PFSK-1 (cell line): ENCODE data around the gene MEI4.

Experiments
- FOXP2 ChIP-seq: optimal IDR thresholded peaks from 2 replicates; pipeline ENCODE3; 2011; ENCODE audit warnings: borderline replicate concordance, control low read depth, inconsistent platforms; ENCODE audit not compliant: insufficient read depth; ENCODE audit errors: extremely low read length, extremely low read depth
- POLR2AphosphoS5 ChIP-seq: IDR thresholded peaks from 2 replicates; pipeline ENCODE4 v1.6.1; 2012; ENCODE audit warnings: low read depth, mild to moderate bottlenecking, control low read depth, low read length, moderate library complexity
- SIN3A ChIP-seq: IDR thresholded peaks from 2 replicates; pipeline ENCODE4 v1.6.1; 2012; ENCODE audit warnings: mild to moderate bottlenecking, low read length, moderate library complexity, borderline replicate concordance; ENCODE audit not compliant: insufficient read depth
- TAF1 ChIP-seq: IDR thresholded peaks from 2 replicates; pipeline ENCODE4 v1.6.1; 2012; ENCODE audit warnings: low read length, control low read depth, borderline replicate concordance; ENCODE audit not compliant: insufficient read depth
- TF ChIP-seq, protein P1 (sequence below), 2 experiments: IDR thresholded peaks; 2 replicates each; pipeline versions ENCODE4 v1.6.1 to v1.8.0; 2011 to 2012; ENCODE audit warnings: low read depth in 2 of 2, low read length in 2 of 2, control low read depth in 1 of 2, inconsistent platforms in 1 of 2, mild to moderate bottlenecking in 1 of 2, moderate library complexity in 1 of 2; ENCODE audit not compliant: insufficient read depth in 1 of 2

MEI4 gene

DNA sequence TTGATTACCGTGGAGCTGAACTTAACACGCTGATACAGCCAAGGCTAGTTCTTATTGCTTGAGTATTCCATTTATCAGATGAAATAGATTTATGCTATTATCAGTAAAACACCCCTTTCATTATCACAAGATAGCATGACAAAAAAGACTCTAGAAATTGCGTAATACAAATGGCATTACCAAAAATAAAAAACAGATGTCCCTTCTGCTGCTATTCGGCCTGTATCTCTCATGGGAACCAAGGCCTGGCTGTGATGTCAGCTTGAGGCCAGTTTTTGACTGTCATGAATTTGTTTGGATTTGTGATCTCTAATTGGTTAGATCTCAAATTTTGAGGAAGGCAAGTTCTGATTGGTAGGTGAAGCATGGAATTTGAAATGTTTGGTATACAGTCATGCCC lies 25.2 kb downstream of the MEI4 start:
- TF ChIP-seq, protein P1, sequence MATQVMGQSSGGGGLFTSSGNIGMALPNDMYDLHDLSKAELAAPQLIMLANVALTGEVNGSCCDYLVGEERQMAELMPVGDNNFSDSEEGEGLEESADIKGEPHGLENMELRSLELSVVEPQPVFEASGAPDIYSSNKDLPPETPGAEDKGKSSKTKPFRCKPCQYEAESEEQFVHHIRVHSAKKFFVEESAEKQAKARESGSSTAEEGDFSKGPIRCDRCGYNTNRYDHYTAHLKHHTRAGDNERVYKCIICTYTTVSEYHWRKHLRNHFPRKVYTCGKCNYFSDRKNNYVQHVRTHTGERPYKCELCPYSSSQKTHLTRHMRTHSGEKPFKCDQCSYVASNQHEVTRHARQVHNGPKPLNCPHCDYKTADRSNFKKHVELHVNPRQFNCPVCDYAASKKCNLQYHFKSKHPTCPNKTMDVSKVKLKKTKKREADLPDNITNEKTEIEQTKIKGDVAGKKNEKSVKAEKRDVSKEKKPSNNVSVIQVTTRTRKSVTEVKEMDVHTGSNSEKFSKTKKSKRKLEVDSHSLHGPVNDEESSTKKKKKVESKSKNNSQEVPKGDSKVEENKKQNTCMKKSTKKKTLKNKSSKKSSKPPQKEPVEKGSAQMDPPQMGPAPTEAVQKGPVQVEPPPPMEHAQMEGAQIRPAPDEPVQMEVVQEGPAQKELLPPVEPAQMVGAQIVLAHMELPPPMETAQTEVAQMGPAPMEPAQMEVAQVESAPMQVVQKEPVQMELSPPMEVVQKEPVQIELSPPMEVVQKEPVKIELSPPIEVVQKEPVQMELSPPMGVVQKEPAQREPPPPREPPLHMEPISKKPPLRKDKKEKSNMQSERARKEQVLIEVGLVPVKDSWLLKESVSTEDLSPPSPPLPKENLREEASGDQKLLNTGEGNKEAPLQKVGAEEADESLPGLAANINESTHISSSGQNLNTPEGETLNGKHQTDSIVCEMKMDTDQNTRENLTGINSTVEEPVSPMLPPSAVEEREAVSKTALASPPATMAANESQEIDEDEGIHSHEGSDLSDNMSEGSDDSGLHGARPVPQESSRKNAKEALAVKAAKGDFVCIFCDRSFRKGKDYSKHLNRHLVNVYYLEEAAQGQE (IDR thresholded peaks at IDR 0.05; ENCODE audit: insufficient read depth in 1 of 2, low read depth in 2 of 2, low read length in 2 of 2): no peak
- TF ChIP-seq TAF1: no peak
- no peak for TF ChIP-seq SIN3A
- TF ChIP-seq FOXP2: no peak
- no peak for TF ChIP-seq POLR2AphosphoS5

DNA sequence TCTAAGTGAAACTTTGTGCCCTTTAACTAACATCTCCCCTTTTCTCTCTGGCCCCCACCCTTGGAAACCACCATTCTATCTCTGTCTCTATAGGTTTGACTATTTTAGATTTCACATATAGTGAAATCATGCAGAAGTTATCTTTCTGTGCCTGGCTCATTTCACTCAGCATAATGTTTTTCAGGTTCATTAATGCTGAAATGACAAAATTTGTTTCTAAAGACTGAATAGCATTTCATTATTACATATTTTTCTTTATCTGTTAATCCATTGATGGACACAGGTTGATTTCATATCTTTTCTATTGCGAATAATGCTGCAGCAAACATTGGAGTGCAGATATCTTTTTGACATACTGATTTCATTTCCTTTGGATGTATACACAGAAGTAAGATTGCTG lies 30.7 kb downstream of the MEI4 start:
- no peak for TF ChIP-seq POLR2AphosphoS5
- TF ChIP-seq SIN3A: no peak
- TF ChIP-seq FOXP2: no peak
- TF ChIP-seq TAF1: no peak
- TF ChIP-seq, protein P1 (IDR thresholded peaks at IDR 0.05; ENCODE audit: insufficient read depth in 1 of 2, low read depth in 2 of 2, low read length in 2 of 2): no peak

DNA sequence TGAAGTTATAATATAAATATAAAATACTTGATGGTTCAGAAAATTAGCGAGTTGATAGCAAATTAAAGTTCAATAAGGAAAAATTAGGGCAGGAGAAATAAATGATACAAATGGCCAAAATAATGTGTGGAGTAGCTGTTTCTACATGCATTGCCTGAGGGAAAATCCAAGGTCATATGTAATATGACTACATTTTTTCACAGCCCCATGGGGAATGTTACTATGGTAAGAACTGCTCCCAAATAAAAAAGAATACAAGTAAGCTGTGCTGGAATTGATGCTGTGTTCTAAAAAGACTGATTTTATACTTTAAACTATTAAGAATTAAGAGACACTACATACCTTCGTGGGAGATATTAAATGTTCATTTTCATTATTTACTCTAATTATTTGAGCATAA lies 34.1 kb downstream of the MEI4 start:
- no peak for TF ChIP-seq POLR2AphosphoS5
- no peak for TF ChIP-seq TAF1

DNA sequence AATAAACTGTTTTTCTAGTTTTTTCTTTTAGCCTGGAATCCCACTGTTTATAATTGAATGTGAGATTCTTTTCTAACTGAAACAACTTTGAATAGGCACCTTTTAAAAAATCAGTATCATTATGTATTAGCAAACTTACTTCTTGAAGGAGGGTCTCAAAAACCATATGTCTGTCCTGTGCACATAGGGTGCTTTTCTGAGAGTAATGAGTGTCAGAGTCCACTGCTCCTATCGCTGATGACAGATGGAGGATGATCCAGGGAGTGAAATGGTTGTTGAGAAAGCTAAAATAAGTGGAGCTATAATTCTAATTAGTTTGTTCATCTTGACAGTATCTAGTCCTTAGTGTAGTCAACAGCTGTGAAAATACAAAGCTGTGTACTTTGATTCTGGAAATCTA lies 35.8 kb downstream of the MEI4 start:
- TF ChIP-seq SIN3A: no peak
- TF ChIP-seq TAF1: no peak
- no peak for TF ChIP-seq FOXP2

DNA sequence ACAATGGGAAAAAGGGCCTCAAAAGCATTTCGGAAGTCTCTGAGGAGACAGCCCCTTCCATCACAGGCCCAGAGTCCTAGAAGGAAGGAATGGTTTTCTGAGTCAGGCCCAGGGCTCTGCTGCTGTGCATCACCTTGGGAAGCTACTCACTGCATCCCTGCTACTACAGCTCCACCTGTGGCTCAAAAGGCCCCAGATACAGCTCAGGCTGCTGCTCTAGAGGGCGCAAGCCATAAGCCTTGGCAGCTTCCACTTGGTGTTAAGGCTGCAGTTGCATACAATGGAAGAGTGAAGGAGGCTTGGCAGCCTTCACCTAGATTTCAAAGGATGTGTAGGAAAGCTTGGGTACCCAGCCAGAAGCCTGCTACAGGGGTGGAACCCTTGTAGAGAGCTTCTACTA lies 54.8 kb downstream of the MEI4 start:
- TF ChIP-seq, protein P1 (IDR thresholded peaks at IDR 0.05; ENCODE audit: insufficient read depth in 1 of 2, low read depth in 2 of 2, low read length in 2 of 2): no peak
- TF ChIP-seq TAF1 (no peak), SIN3A (no peak), FOXP2 (no peak), POLR2AphosphoS5 (no peak)

DNA sequence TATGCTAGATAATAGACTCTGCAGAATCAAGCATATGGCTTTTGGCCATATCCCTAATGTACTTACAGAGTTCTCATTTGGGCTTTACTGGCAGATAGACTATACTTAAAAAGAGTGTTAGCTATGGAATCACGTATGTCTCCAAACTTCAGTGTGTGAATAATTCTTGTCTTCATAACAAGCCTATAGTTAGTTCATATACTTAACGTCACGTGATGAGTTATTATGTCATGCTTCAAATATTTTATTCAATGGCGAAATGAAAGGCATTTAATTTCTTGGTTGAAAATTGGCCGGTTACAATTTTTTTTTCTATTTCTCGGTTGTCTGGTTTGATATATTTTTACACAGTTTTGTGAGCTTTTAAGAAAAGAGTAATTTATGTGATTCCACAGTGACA lies 62.7 kb downstream of the MEI4 start:
- TF ChIP-seq, protein P1 (IDR thresholded peaks at IDR 0.05; ENCODE audit: insufficient read depth in 1 of 2, low read depth in 2 of 2, low read length in 2 of 2): no peak
- TF ChIP-seq SIN3A (no peak), FOXP2 (no peak), TAF1 (no peak)
